ENCODE measurements around the gene MRS2.

MRS2 gene

GRCh38 chr6:24453921-24454320 lies 51.2 kb downstream of the MRS2 start:
- Histone ChIP-seq H2BK15ac (ENCODE audit: low read depth, poor library complexity, severe bottlenecking) (no peak overlapping the region), H2AFZ (ENCODE audit: low read depth, low read length) (no peak overlapping the region), H3K4ac (ENCODE audit: low read depth in 1 of 2, low read length in 2 of 2) (no peak overlapping the region), H2BK12ac (ENCODE audit: low read length in 2 of 2) (no peak overlapping the region), H3K36me3 (ENCODE audit: control insufficient read depth in 1 of 2, insufficient read depth in 2 of 2, low read depth in 1 of 2, low read length in 2 of 2) (no peaks in the 10 kb centered on the region), H3K18ac (ENCODE audit: low read depth in 1 of 2, low read length in 2 of 2) (no peak overlapping the region), H3K14ac (ENCODE audit: low read length in 2 of 2) (no peak overlapping the region), H3K4me1 (ENCODE audit: control insufficient read depth, insufficient read depth, low read depth, low read length) (no peaks in the 10 kb centered on the region), H4K91ac (ENCODE audit: low read length) (no peak overlapping the region), H3K9me3 (ENCODE audit: control insufficient read depth, low read length) (no peaks in the 10 kb centered on the region), H3K4me3 (ENCODE audit: insufficient read depth in 1 of 2, low read depth in 1 of 2, low read length in 2 of 2) (no peak overlapping the region), H3K27me3 (ENCODE audit: control insufficient read depth in 1 of 2, insufficient read depth in 1 of 2, low read length in 2 of 2) (no peaks in the 10 kb centered on the region), H4K8ac (ENCODE audit: low read length) (peak overlapping the region; percentile 41), H3K79me1 (replicated peaks; ENCODE audit: low read length, poor library complexity, severe bottlenecking) (no peaks in the 10 kb centered on the region), H2BK120ac (ENCODE audit: low read depth, low read length) (no peak overlapping the region), H3K23ac (ENCODE audit: low read length in 2 of 2) (no peak overlapping the region), H3K27ac (ENCODE audit: low read length, poor library complexity, severe bottlenecking) (no peak overlapping the region), H2AK5ac (ENCODE audit: low read length, severe bottlenecking) (no peak overlapping the region), H3K4me2 (ENCODE audit: low read length, poor library complexity, severe bottlenecking) (no peak overlapping the region), H3K9ac (ENCODE audit: low read length) (no peak overlapping the region), H2BK5ac (ENCODE audit: low read depth, low read length, poor library complexity, severe bottlenecking) (no peak overlapping the region)
- 98% methylated on average over 10 of the region's 10 CpGs for WGBS
- no peak for DNase-seq

- Histone ChIP-seq H4K8ac (ENCODE audit: low read length) (no peak overlapping the region), H3K4me1 (ENCODE audit: control insufficient read depth, insufficient read depth, low read depth, low read length) (no peaks in the 10 kb centered on the region), H3K4ac (ENCODE audit: low read depth in 1 of 2, low read length in 2 of 2) (no peak overlapping the region), H2BK5ac (ENCODE audit: low read depth, low read length, poor library complexity, severe bottlenecking) (no peak overlapping the region), H3K79me1 (replicated peaks; ENCODE audit: low read length, poor library complexity, severe bottlenecking) (no peaks in the 10 kb centered on the region), H3K4me3 (ENCODE audit: insufficient read depth in 1 of 2, low read depth in 1 of 2, low read length in 2 of 2) (no peak overlapping the region), H2AK5ac (ENCODE audit: low read length, severe bottlenecking) (no peak overlapping the region), H3K27ac (ENCODE audit: low read length, poor library complexity, severe bottlenecking) (no peak overlapping the region), H3K36me3 (ENCODE audit: control insufficient read depth in 1 of 2, insufficient read depth in 2 of 2, low read depth in 1 of 2, low read length in 2 of 2) (no peaks in the 10 kb centered on the region), H2BK15ac (ENCODE audit: low read depth, poor library complexity, severe bottlenecking) (no peak overlapping the region), H3K4me2 (ENCODE audit: low read length, poor library complexity, severe bottlenecking) (no peak overlapping the region), H2BK12ac (ENCODE audit: low read length in 2 of 2) (no peak overlapping the region), H3K18ac (ENCODE audit: low read depth in 1 of 2, low read length in 2 of 2) (no peak overlapping the region), H3K9me3 (ENCODE audit: control insufficient read depth, low read length) (no peaks in the 10 kb centered on the region), H4K91ac (ENCODE audit: low read length) (no peak overlapping the region), H3K27me3 (ENCODE audit: control insufficient read depth in 1 of 2, insufficient read depth in 1 of 2, low read length in 2 of 2) (no peaks in the 10 kb centered on the region), H3K14ac (ENCODE audit: low read length in 2 of 2) (no peak overlapping the region), H2AFZ (ENCODE audit: low read depth, low read length) (no peak overlapping the region), H3K9ac (ENCODE audit: low read length) (no peak overlapping the region), H2BK120ac (ENCODE audit: low read depth, low read length) (no peak overlapping the region), H3K23ac (ENCODE audit: low read length in 2 of 2) (no peak overlapping the region)
- 93% methylated on average over 5 of the region's 5 CpGs for WGBS
- DNase-seq, result no peak
These were observed 51.7 kb downstream of the MRS2 start for GRCh38 chr6:24454452-24454851.

GRCh38 chr6:24455061-24455460 lies 52.3 kb downstream of the MRS2 start:
- Histone ChIP-seq H2AK5ac (ENCODE audit: low read length, severe bottlenecking) (no peak overlapping the region), H3K27ac (ENCODE audit: low read length, poor library complexity, severe bottlenecking) (no peak overlapping the region), H3K4me1 (ENCODE audit: control insufficient read depth, insufficient read depth, low read depth, low read length) (no peaks in the 10 kb centered on the region), H3K14ac (ENCODE audit: low read length in 2 of 2) (no peak overlapping the region), H3K36me3 (ENCODE audit: control insufficient read depth in 1 of 2, insufficient read depth in 2 of 2, low read depth in 1 of 2, low read length in 2 of 2) (no peaks in the 10 kb centered on the region), H3K9ac (ENCODE audit: low read length) (no peak overlapping the region), H3K18ac (ENCODE audit: low read depth in 1 of 2, low read length in 2 of 2) (no peak overlapping the region), H3K4me3 (ENCODE audit: insufficient read depth in 1 of 2, low read depth in 1 of 2, low read length in 2 of 2) (no peak overlapping the region), H4K8ac (ENCODE audit: low read length) (no peak overlapping the region), H2AFZ (ENCODE audit: low read depth, low read length) (no peak overlapping the region), H3K4ac (ENCODE audit: low read depth in 1 of 2, low read length in 2 of 2) (no peak overlapping the region), H3K27me3 (ENCODE audit: control insufficient read depth in 1 of 2, insufficient read depth in 1 of 2, low read length in 2 of 2) (no peaks in the 10 kb centered on the region), H3K4me2 (ENCODE audit: low read length, poor library complexity, severe bottlenecking) (no peak overlapping the region), H2BK120ac (ENCODE audit: low read depth, low read length) (no peak overlapping the region), H2BK5ac (ENCODE audit: low read depth, low read length, poor library complexity, severe bottlenecking) (no peak overlapping the region), H4K91ac (ENCODE audit: low read length) (no peak overlapping the region), H3K79me1 (replicated peaks; ENCODE audit: low read length, poor library complexity, severe bottlenecking) (no peaks in the 10 kb centered on the region), H2BK12ac (ENCODE audit: low read length in 2 of 2) (peak overlapping the region in 1 of 2 experiments; percentile 23), H2BK15ac (ENCODE audit: low read depth, poor library complexity, severe bottlenecking) (no peak overlapping the region), H3K9me3 (ENCODE audit: control insufficient read depth, low read length) (no peaks in the 10 kb centered on the region), H3K23ac (ENCODE audit: low read length in 2 of 2) (no peak overlapping the region)
- WGBS, result 95% methylated on average over 3 of the region's 4 CpGs
- DNase-seq, result no peak

GRCh38 chr6:24458134-24458533 lies 55.4 kb downstream of the MRS2 start:
- H3K4me1 ChIP-seq (ENCODE audit: control insufficient read depth, insufficient read depth, low read depth, low read length), result no peaks in the 10 kb centered on the region
- H2BK5ac ChIP-seq (ENCODE audit: low read depth, low read length, poor library complexity, severe bottlenecking), result no peak overlapping the region
- no peaks in the 10 kb centered on the region for H3K9me3 ChIP-seq (ENCODE audit: control insufficient read depth, low read length)
- no peak overlapping the region for H3K27ac ChIP-seq (ENCODE audit: low read length, poor library complexity, severe bottlenecking)
- WGBS, result 62% methylated on average over 4 of the region's 4 CpGs
- H3K14ac ChIP-seq (ENCODE audit: low read length in 2 of 2), result no peak overlapping the region
- no peak overlapping the region for H4K91ac ChIP-seq (ENCODE audit: low read length)
- H3K9ac ChIP-seq (ENCODE audit: low read length), result no peak overlapping the region
- H3K18ac ChIP-seq (ENCODE audit: low read depth in 1 of 2, low read length in 2 of 2), result no peak overlapping the region
- DNase-seq, result no peak
- H3K4me3 ChIP-seq (ENCODE audit: insufficient read depth in 1 of 2, low read depth in 1 of 2, low read length in 2 of 2), result no peak overlapping the region
- H2AFZ ChIP-seq (ENCODE audit: low read depth, low read length), result no peak overlapping the region
- no peak overlapping the region for H2BK12ac ChIP-seq (ENCODE audit: low read length in 2 of 2)
- H4K8ac ChIP-seq (ENCODE audit: low read length), result no peak overlapping the region
- H3K4ac ChIP-seq (ENCODE audit: low read depth in 1 of 2, low read length in 2 of 2), result no peak overlapping the region
- no peak overlapping the region for H3K4me2 ChIP-seq (ENCODE audit: low read length, poor library complexity, severe bottlenecking)
- H3K23ac ChIP-seq (ENCODE audit: low read length in 2 of 2), result peak overlapping the region in 1 of 2 experiments; percentile 97
- no peak overlapping the region for H2AK5ac ChIP-seq (ENCODE audit: low read length, severe bottlenecking)
- H3K36me3 ChIP-seq (ENCODE audit: control insufficient read depth in 1 of 2, insufficient read depth in 2 of 2, low read depth in 1 of 2, low read length in 2 of 2), result no peaks in the 10 kb centered on the region
- no peaks in the 10 kb centered on the region for H3K79me1 ChIP-seq (replicated peaks; ENCODE audit: low read length, poor library complexity, severe bottlenecking)
- no peak overlapping the region for H2BK120ac ChIP-seq (ENCODE audit: low read depth, low read length)
- H3K27me3 ChIP-seq (ENCODE audit: control insufficient read depth in 1 of 2, insufficient read depth in 1 of 2, low read length in 2 of 2), result no peaks in the 10 kb centered on the region
- no peak overlapping the region for H2BK15ac ChIP-seq (ENCODE audit: low read depth, poor library complexity, severe bottlenecking)

Data from mesenchymal stem cell (in vitro differentiated cells and primary cell).